Glutamatergic neuron (in vitro differentiated cells): ENCODE results near the gene MAT2A. TPM values are rescaled to one million over a fixed set of nuclear protein-coding genes. Genes with fewer than 3 reads are reported as not detected.

Experiments
- DNase-seq: peaks from one replicate; pipeline ENCODE4 v3.0.0; 2022
- H3K27ac Mint-ChIP-seq: one replicate; pipeline ENCODE4 v1.8.0; 2020; ENCODE audit warnings: mild to moderate bottlenecking, mixed read lengths, inconsistent platforms; ENCODE audit not compliant: unreplicated experiment
- H3K27me3 Mint-ChIP-seq: one replicate; pipeline ENCODE4 v1.8.0; 2020; ENCODE audit warnings: mild to moderate bottlenecking, moderate library complexity, mixed read lengths, inconsistent platforms; ENCODE audit not compliant: unreplicated experiment
- H3K36me3 Mint-ChIP-seq: one replicate; pipeline ENCODE4 v1.8.0; 2020; ENCODE audit warnings: mild to moderate bottlenecking, mixed read lengths, inconsistent platforms; ENCODE audit not compliant: unreplicated experiment
- H3K4me1 Mint-ChIP-seq: one replicate; pipeline ENCODE4 v1.8.0; 2020; ENCODE audit warnings: mild to moderate bottlenecking, low read depth, mixed read lengths, inconsistent platforms; ENCODE audit not compliant: unreplicated experiment
- H3K4me3 Mint-ChIP-seq: one replicate; pipeline ENCODE4 v1.8.0; 2020; ENCODE audit warnings: mild to moderate bottlenecking, mixed read lengths, inconsistent platforms; ENCODE audit not compliant: unreplicated experiment
- H3K9me3 Mint-ChIP-seq: one replicate; pipeline ENCODE4 v1.8.0; 2020; ENCODE audit warnings: mild to moderate bottlenecking, moderate library complexity, mixed read lengths, inconsistent platforms; ENCODE audit not compliant: unreplicated experiment
- CTCF ChIP-seq: fragments of 200-600 bp; sonication (generic); IDR thresholded peaks from one replicate; pipeline ENCODE4 v1.5.0; 2021; ENCODE audit not compliant: partially characterized antibody, unreplicated experiment
- total RNA-seq: library from RNA; stranded (reverse); fragmentation: NEBNext Ultra II Directional; extraction: Animal tissue kit (Norgen Biotek cat#: 25700); gene quantifications from one replicate; pipeline ENCODE4 v1.2.1, GENCODE V29; 2021; ENCODE audit not compliant: unreplicated experiment

The MAT2A gene
- total RNA-seq, 1 donor from 2014 or later, result 302 TPM

DNA sequence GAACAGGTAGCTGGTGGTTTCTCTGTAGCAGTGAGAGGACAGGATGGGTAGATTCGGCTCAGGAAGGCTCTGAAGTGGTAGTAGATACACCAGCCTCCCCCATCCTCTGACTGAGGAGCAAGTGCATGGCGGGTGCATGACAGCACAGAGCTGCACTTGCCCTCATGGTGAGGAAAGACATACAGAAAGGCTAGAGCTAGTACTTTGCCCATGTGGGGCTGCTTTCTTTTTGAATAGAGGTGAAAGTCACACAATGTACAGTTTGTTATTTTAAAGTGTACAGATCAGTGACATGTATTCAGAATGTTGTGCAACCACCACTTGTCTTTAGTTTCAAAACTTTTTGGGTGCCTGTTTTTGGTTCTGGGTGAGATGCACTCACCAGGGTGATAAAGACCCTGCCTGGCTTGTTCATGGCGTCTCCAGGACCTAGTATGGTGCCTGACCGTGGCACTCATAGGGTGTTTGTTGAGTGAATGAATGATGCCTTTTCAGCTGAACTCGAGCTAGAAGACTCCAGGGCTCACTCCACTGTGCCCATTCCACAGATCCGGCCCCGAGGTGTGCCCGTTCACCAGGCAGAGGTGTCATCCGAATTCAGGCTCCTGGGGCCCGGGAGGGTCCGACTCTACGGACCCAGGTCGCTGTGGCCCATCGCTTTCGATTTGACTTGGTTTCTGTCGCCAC lies 44.8 kb downstream of the MAT2A start:
- Mint-ChIP-seq H3K4me1 (peaks cover 4% of the 10 kb centered on the region), H3K4me3 (peak overlapping the region; percentile 70), H3K36me3 (no peaks in the 10 kb centered on the region), H3K27ac (no peak overlapping the region), H3K27me3 (peaks cover 6% of the 10 kb centered on the region), H3K9me3 (peaks cover 5% of the 10 kb centered on the region)
- DNase-seq, result no peak
- no peak for TF ChIP-seq CTCF

GRCh38 chr2:85584354-85584856 lies 45.4 kb downstream of the MAT2A start, which contains the start of gene VAMP5:
TSS of gene VAMP5 (plus strand) at chr2:85584431. CDS start at chr2:85584491, 60 bp downstream.
- Mint-ChIP-seq H3K4me1 (no peaks in the 10 kb centered on the region), H3K27me3 (peaks cover 6% of the 10 kb centered on the region), H3K9me3 (peaks cover 5% of the 10 kb centered on the region), H3K36me3 (no peaks in the 10 kb centered on the region), H3K4me3 (peak within 1 kb of the TSS; percentile 70), H3K27ac (peak within 1 kb of the TSS; percentile 48)
- peak; percentile 50 for DNase-seq
- no peak for TF ChIP-seq CTCF

DNA sequence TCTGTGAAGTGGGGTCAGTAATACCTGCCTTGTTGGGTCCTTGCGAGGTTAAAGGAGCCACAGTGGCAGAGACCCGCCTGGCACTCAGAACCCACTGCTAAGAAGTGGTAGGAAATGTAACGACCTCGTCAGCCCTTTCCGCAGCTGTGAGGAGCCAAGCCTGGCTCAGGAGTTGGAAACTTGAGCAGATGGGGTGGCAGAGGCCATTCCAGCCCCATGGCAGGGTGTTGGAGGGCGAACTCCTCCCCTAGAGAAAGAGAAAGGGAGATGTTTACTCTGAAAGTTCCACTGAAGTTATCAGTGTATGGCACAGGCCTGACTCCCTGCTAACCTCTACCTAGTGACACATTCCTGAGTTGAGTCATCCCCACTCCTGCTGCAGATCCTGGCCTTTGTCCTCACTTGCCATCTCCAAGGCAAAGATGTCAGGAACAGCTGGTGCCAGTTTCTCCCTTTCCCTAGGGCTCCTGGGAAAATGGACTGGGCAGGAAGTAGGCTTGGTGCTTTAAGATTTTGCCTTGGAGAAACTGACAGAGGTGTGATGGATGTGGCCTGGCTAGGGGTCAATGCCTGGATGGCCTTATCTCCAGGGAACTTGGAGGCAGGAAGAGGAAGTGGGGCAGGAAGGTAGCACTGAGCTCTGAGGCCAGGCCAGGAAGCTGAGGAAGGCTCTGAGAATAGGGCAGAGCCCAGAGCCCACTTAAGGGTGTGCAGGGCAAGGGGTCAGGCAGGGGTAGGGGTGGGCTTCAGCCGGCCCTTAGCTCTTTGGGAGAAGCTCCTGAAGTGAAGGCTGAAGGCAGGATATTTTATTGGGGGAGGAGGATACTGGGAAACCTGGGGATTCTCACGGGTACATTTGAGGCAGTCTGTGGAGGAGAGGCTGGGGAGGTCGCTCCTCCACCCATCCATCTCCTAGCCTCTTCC lies 46.2 kb downstream of the MAT2A start:
- Mint-ChIP-seq H3K27ac (peak overlapping the region; percentile 48), H3K4me3 (peak overlapping the region; percentile 68)
- no peak for DNase-seq

DNA sequence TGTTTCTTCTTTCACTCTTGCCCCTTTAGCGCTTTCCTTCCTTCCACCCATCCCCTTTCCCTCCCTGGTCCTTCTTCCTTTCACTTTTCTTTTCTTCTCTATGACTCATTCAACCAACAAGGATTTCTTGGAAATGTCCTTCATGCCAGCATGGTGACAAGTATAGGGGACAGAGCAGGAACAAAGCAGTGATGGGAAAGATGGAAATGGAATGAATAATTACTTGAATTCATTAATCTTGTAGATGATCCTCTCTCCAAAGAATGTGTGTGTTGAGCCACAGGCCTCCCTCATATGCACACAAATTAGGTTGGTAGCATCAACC lies 46.8 kb downstream of the MAT2A start:
- H3K4me3 Mint-ChIP-seq, result peak overlapping the region; percentile 13
- DNase-seq, result no peak
- peaks cover 8% of the 10 kb centered on the region for H3K27me3 Mint-ChIP-seq
- no peaks in the 10 kb centered on the region for H3K36me3 Mint-ChIP-seq
- no peak overlapping the region for H3K27ac Mint-ChIP-seq
- H3K4me1 Mint-ChIP-seq, result peaks cover 2% of the 10 kb centered on the region
- no peak for TF ChIP-seq CTCF
- peaks cover 6% of the 10 kb centered on the region for H3K9me3 Mint-ChIP-seq

More for the DNA sequence above, 46.2 kb downstream of the MAT2A start:
- no peak for TF ChIP-seq CTCF
- peaks cover 6% of the 10 kb centered on the region for H3K9me3 Mint-ChIP-seq
- H3K27me3 Mint-ChIP-seq, result peaks cover 6% of the 10 kb centered on the region
- peaks cover under 1% of the 10 kb centered on the region for H3K4me1 Mint-ChIP-seq
- no peaks in the 10 kb centered on the region for H3K36me3 Mint-ChIP-seq
